ENCODE data around the gene CPS1. TPM values are rescaled to one million over a fixed set of nuclear protein-coding genes. Genes with fewer than 3 reads are reported as not detected.

CPS1 gene
- total RNA-seq, 1 experiment from 2014 or later, result 9.0 TPM

DNA sequence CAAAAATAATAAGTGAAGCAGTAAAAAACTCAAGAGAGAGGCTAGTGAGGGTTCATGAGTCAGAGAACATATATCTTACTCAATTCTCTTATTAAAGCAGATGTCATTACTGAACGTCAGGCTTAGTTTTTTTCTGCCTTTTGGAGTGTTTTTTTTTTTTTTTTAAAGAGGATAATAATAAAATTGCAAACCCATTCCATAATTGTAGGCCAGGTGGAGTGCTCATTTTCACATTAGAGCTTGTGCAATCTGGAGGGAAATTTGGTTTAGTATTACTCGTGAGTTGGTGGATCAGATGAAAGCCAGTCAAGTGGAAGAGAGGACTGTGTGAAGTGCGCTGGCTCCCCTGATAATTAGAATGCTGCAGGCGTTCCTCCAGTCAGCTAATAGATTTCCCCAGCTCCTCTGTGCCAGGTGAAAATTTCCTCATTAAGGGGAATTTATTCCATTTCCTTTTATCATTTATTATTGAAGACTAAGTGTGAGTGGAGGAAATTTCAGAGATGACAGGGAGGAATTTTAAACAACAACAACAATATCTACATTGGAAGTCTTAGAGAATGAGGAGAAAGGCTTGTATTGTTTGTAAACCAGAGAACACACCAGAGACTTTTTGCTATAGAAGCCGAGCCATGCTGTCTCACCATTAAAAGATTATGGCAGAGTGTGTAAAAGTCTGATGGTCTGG lies 74.6 kb downstream of the CPS1 start (continued):
- TF ChIP-seq, protein P1, sequence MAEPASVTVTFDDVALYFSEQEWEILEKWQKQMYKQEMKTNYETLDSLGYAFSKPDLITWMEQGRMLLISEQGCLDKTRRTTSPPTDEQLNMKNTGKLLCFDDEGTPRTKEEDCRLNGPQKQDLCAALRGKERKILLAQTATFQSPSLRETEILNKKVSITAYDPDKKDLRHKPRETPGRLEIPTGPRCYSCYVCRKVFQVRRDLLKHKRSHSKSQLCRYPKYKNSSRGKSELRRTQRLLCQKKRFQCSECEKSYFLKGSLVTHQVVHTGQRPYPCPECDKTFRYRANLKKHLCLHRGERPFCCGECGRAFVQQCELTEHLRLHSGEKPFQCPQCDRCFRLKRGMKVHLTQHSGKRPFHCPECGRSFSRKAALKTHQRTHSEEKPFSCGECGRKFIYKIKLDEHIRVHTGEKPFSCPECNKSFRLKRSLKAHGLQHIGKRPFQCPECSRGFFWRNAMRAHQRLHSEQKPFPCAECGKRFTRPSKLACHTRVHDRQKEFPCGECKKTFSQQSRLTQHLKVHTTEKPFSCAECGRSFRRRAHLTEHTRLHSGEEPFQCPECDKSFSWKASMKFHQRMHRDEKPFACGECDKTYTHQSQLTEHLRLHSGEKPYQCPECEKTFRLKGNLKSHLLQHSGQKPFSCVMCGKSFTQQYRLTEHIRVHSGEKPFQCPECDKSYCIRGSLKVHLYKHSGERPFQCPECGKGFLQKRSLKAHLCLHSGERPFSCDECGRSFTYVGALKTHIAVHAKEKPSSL (CRISPR knock-in tag; conservative IDR thresholded peaks at IDR 0.05), result no peak
- TF ChIP-seq JAZF1 (CRISPR knock-in tag; IDR thresholded peaks at IDR 0.05), result no peak
- TF ChIP-seq, protein P2, sequence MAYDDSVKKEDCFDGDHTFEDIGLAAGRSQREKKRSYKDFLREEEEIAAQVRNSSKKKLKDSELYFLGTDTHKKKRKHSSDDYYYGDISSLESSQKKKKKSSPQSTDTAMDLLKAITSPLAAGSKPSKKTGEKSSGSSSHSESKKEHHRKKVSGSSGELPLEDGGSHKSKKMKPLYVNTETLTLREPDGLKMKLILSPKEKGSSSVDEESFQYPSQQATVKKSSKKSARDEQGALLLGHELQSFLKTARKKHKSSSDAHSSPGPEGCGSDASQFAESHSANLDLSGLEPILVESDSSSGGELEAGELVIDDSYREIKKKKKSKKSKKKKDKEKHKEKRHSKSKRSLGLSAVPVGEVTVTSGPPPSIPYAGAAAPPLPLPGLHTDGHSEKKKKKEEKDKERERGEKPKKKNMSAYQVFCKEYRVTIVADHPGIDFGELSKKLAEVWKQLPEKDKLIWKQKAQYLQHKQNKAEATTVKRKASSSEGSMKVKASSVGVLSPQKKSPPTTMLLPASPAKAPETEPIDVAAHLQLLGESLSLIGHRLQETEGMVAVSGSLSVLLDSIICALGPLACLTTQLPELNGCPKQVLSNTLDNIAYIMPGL (CRISPR knock-in tag; IDR thresholded peaks at IDR 0.05), result no peak
- no peak for TF ChIP-seq CREB1 (CRISPR knock-in tag; IDR thresholded peaks at IDR 0.05)
- TF ChIP-seq, protein P3, sequence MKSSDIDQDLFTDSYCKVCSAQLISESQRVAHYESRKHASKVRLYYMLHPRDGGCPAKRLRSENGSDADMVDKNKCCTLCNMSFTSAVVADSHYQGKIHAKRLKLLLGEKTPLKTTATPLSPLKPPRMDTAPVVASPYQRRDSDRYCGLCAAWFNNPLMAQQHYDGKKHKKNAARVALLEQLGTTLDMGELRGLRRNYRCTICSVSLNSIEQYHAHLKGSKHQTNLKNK (CRISPR knock-in tag; IDR thresholded peaks at IDR 0.05), result no peak

DNA sequence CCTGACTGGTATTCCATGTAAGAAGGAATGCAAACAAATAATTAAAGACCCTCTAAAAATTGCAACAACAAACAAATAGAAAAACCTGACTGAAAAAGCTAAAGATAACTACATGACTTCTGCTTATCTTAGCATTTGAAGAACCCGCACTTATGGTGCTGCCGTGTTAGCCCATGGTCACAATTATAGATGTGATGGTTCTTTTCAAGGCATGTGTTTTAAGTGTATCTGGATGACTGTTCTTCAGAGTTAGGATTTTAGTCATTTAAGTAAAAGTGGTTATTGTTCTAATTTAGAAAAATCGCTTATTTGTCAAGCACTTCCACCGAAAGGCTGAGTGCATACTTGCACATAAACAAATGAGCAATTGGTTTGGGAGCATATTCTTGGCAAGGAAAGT lies 77.3 kb downstream of the CPS1 start:
- no peak for DNase-seq (ENCODE audit: low spot score)
- H3K36me3 Mint-ChIP-seq, result no peaks in the 10 kb centered on the region
- TF ChIP-seq SOX15 (CRISPR knock-in tag; IDR thresholded peaks at IDR 0.05) (no peak), ZNF121 (CRISPR knock-in tag; IDR thresholded peaks at IDR 0.05) (no peak), KAT7 (CRISPR knock-in tag; IDR thresholded peaks at IDR 0.05; ENCODE audit: borderline replicate concordance) (no peak), ZNF138 (CRISPR knock-in tag; conservative IDR thresholded peaks at IDR 0.05) (no peak), RELA (CRISPR knock-in tag; IDR thresholded peaks at IDR 0.05; ENCODE audit: borderline replicate concordance) (no peak), MYBL2 (CRISPR knock-in tag; IDR thresholded peaks at IDR 0.05) (no peak), ATF1 (CRISPR knock-in tag; IDR thresholded peaks at IDR 0.05) (no peak), JUN (CRISPR knock-in tag; IDR thresholded peaks at IDR 0.05) (no peak), ELF4 (CRISPR knock-in tag; IDR thresholded peaks at IDR 0.05; ENCODE audit: low read depth) (no peak), ZNF396 (CRISPR knock-in tag; IDR thresholded peaks at IDR 0.05; ENCODE audit: borderline replicate concordance) (no peak)
- TF ChIP-seq, protein P4, sequence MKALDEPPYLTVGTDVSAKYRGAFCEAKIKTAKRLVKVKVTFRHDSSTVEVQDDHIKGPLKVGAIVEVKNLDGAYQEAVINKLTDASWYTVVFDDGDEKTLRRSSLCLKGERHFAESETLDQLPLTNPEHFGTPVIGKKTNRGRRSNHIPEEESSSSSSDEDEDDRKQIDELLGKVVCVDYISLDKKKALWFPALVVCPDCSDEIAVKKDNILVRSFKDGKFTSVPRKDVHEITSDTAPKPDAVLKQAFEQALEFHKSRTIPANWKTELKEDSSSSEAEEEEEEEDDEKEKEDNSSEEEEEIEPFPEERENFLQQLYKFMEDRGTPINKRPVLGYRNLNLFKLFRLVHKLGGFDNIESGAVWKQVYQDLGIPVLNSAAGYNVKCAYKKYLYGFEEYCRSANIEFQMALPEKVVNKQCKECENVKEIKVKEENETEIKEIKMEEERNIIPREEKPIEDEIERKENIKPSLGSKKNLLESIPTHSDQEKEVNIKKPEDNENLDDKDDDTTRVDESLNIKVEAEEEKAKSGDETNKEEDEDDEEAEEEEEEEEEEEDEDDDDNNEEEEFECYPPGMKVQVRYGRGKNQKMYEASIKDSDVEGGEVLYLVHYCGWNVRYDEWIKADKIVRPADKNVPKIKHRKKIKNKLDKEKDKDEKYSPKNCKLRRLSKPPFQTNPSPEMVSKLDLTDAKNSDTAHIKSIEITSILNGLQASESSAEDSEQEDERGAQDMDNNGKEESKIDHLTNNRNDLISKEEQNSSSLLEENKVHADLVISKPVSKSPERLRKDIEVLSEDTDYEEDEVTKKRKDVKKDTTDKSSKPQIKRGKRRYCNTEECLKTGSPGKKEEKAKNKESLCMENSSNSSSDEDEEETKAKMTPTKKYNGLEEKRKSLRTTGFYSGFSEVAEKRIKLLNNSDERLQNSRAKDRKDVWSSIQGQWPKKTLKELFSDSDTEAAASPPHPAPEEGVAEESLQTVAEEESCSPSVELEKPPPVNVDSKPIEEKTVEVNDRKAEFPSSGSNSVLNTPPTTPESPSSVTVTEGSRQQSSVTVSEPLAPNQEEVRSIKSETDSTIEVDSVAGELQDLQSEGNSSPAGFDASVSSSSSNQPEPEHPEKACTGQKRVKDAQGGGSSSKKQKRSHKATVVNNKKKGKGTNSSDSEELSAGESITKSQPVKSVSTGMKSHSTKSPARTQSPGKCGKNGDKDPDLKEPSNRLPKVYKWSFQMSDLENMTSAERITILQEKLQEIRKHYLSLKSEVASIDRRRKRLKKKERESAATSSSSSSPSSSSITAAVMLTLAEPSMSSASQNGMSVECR (CRISPR knock-in tag; IDR thresholded peaks at IDR 0.05; ENCODE audit: borderline replicate concordance), result no peak
- TF ChIP-seq, protein P5, sequence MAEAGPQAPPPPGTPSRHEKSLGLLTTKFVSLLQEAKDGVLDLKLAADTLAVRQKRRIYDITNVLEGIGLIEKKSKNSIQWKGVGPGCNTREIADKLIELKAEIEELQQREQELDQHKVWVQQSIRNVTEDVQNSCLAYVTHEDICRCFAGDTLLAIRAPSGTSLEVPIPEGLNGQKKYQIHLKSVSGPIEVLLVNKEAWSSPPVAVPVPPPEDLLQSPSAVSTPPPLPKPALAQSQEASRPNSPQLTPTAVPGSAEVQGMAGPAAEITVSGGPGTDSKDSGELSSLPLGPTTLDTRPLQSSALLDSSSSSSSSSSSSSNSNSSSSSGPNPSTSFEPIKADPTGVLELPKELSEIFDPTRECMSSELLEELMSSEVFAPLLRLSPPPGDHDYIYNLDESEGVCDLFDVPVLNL (CRISPR knock-in tag; IDR thresholded peaks at IDR 0.05; ENCODE audit: borderline replicate concordance, low read depth), result no peak
- TF ChIP-seq, protein P2 (CRISPR knock-in tag; IDR thresholded peaks at IDR 0.05), result no peak
- TF ChIP-seq, protein P6, sequence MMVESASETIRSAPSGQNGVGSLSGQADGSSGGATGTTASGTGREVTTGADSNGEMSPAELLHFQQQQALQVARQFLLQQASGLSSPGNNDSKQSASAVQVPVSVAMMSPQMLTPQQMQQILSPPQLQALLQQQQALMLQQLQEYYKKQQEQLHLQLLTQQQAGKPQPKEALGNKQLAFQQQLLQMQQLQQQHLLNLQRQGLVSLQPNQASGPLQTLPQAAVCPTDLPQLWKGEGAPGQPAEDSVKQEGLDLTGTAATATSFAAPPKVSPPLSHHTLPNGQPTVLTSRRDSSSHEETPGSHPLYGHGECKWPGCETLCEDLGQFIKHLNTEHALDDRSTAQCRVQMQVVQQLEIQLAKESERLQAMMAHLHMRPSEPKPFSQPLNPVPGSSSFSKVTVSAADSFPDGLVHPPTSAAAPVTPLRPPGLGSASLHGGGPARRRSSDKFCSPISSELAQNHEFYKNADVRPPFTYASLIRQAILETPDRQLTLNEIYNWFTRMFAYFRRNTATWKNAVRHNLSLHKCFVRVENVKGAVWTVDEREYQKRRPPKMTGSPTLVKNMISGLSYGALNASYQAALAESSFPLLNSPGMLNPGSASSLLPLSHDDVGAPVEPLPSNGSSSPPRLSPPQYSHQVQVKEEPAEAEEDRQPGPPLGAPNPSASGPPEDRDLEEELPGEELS (CRISPR knock-in tag; IDR thresholded peaks at IDR 0.05), result no peak
- TF ChIP-seq, protein P7, sequence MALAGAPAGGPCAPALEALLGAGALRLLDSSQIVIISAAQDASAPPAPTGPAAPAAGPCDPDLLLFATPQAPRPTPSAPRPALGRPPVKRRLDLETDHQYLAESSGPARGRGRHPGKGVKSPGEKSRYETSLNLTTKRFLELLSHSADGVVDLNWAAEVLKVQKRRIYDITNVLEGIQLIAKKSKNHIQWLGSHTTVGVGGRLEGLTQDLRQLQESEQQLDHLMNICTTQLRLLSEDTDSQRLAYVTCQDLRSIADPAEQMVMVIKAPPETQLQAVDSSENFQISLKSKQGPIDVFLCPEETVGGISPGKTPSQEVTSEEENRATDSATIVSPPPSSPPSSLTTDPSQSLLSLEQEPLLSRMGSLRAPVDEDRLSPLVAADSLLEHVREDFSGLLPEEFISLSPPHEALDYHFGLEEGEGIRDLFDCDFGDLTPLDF (CRISPR knock-in tag; IDR thresholded peaks at IDR 0.05), result no peak
- no peak overlapping the region for H3K4me3 Mint-ChIP-seq
- peaks cover 3% of the 10 kb centered on the region; the same call in 1 of the 2 replicates for H3K9me3 Mint-ChIP-seq
- no peak overlapping the region for H3K27ac Mint-ChIP-seq
- ATAC-seq, result no peak
- CTCF ChIA-PET, result no interaction called here
- H3K27me3 Mint-ChIP-seq (ENCODE audit: low read depth), result no peaks in the 10 kb centered on the region; the same call in 1 of the 2 replicates
- POLR2A ChIA-PET, result no interaction called here
- peaks cover 23% of the 10 kb centered on the region for H3K4me1 Mint-ChIP-seq
